ENCODE data around the gene B3GNT5.
"Not testable (repeated sequence)": the region's sequence is repeated elsewhere in the genome, so short reads cannot be mapped to it uniquely, and the experiment has no call there.

B3GNT5 gene, protein sequence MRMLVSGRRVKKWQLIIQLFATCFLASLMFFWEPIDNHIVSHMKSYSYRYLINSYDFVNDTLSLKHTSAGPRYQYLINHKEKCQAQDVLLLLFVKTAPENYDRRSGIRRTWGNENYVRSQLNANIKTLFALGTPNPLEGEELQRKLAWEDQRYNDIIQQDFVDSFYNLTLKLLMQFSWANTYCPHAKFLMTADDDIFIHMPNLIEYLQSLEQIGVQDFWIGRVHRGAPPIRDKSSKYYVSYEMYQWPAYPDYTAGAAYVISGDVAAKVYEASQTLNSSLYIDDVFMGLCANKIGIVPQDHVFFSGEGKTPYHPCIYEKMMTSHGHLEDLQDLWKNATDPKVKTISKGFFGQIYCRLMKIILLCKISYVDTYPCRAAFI

GRCh38 chr3:183252973-183253527 is at the start of gene B3GNT5:
B3GNT5 (plus strand) TSS chr3:183253253; CDS start chr3:183269799, 16,546 bp downstream.
- peak in 1 of 2 experiments; percentile 35 for DNase-seq

DNA sequence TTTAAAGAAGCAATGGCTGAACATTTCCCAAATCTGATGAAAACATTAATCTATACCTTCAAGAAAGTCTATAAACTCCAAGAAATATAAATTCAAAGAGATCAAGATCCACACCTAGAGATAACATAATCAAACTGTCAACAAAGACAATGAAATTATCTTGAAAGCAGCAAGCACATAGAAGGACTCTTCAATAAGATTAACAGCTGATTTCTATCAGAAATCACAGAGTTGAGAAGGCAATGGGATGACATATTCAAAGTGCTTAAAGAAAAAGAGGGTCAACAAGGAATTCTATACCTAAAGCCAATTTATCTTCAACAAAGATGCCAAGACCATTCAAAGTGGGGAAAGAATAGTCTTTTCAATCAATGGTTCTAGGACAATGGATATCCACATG is 49.4 kb upstream of the B3GNT5 start:
- no peak for DNase-seq

DNA sequence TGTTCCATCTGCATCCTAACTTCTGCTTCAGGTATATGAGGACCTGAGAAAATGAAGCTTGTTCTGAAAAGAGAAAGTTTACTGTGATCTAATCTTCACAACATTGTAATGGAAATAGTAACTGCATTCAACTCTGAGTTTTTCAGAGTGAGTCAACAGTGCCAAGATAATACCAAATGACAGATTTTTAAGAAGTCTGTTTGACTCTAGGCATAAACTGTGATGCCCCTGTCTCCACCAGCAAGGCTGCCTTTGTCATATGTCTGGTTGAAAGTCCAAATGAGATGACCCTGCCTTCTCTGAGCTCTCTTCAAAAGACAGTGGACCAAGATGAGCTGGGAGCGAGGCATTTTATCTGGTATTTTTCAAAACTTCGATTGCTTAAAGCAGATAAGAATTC is 44.8 kb upstream of the B3GNT5 start:
- DNase-seq, result no peak

DNA sequence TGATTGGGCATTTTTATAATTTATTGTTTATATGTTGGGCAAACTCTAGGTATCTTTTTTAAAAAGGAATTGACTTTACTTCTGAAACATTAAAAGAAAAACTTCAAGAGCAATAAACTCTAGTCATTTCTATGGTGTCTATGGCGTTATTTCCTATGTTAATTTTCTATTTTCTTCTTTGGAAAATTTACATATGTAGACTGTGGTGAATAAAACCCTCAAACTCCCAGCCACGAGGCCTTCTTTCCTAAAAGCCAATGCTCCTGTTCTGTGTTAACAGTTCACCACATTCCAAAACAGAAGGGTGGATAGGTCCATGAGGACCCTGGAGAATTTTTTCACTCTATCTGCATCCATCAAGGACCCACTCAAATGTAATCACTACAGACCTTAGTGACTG is 44.3 kb upstream of the B3GNT5 start:
- DNase-seq, result no peak

DNA sequence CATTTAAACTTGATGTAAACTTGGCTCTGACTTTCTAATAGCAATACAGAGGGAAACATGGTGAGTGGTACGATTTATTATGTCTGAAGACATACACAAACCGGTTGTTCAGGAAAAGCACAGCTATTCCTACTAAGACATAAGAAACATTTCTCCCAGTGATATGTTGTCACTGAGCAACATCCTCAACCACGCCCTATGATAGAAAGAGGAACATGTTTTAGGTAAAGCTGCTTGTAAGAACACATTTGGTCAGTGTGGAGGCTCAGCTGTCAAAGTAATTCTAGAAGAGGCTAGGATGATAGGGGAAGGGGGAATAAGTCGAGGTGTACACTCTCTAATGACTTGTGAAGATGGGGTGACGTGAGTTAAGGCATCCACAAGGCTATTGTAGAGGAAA is 42.7 kb upstream of the B3GNT5 start:
- no peak for DNase-seq

GRCh38 chr3:183210862-183211341 is 42.2 kb upstream of the B3GNT5 start:
- DNase-seq, result no peak

GRCh38 chr3:183211352-183211751 is 41.7 kb upstream of the B3GNT5 start:
- DNase-seq, result no peak

DNA sequence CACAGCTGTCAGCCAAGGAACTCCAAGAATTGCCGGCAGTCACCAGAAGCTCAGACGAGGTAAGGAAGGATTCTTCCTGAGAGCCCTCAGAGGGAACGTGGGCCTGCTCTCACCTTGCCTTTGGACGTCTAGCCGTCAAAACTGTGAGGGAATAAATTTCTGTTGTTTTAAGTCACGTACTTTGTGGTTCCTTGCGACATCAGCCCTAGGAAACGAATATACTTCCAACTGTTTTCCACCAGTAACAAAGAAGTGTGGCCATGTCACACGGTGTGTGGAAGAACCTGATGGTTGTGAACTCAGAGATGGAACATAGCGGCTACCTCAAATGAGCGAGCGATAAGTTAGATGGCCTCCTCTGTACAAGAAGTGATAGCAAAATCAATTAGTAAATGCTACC is 41.0 kb upstream of the B3GNT5 start:
- DNase-seq, result no peak

DNA sequence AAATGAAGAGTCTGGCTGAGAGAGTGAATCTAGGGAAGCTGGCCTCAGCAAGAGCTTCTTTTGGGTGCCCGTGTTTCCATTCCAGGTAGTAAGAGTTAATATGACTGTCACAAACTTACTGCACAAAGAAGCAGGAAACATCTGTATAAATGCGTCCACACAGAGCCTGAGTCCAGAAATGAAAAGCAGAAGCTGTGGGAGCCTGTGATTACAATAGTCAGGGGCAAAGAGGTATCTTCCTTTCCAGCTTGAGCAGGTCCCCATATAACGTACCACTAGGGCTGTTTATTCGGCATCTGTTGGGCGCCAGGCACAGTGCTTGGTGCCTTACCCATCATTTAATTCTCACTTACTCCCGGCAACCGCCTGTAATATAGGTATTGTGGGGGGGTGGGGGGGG is 40.5 kb upstream of the B3GNT5 start:
- DNase-seq, result no peak

GRCh38 chr3:183213415-183214276 is 39.4 kb upstream of the B3GNT5 start:
- no peak for DNase-seq

DNA sequence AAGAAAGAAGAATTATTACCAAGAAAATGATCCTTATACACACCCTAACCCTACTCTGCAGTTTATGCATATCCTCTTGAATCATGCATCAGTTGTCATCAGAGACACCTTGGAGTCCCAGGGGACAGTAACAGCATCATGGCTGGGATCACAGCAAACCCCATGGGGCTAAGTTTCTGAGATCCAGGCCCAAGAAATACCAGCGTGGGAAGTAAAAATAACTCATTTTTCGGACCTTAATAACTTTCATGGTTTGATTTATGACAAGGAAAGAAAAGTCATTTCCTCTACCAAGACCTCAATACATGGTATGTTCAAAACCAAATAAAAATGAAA is 38.8 kb upstream of the B3GNT5 start:
- DNase-seq, result no peak

- no peak for DNase-seq
Observed at GRCh38 chr3:183215591-183216202, 37.4 kb upstream of the B3GNT5 start.

GRCh38 chr3:183217548-183218332 is 35.3 kb upstream of the B3GNT5 start:
- DNase-seq, result no peak

- no peak for DNase-seq
Observed at GRCh38 chr3:183218826-183219225, 34.2 kb upstream of the B3GNT5 start.

DNA sequence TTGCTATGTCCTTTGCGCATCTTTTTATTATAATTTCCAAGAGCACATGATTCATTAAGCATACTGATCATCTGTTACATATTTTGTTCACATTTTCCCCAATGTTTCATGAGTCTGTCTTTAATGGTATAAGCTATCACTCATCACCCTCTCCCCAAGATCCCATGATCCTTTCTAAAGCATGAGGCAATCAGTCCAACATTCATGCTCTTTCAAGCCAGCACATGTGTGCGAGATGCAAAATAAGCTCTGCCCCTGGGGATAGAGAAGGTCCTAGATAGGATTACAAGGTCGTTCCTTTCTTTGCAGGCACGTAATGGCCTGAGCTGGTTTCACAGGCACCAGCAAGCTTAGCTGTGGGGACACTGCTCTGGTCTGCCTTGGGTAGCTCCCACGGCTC is 32.2 kb upstream of the B3GNT5 start:
- no peak for DNase-seq

- DNase-seq, result no peak
Observed at GRCh38 chr3:183222631-183223235, 30.3 kb upstream of the B3GNT5 start.

GRCh38 chr3:183224180-183224970 is 28.7 kb upstream of the B3GNT5 start:
- no peak for DNase-seq

DNA sequence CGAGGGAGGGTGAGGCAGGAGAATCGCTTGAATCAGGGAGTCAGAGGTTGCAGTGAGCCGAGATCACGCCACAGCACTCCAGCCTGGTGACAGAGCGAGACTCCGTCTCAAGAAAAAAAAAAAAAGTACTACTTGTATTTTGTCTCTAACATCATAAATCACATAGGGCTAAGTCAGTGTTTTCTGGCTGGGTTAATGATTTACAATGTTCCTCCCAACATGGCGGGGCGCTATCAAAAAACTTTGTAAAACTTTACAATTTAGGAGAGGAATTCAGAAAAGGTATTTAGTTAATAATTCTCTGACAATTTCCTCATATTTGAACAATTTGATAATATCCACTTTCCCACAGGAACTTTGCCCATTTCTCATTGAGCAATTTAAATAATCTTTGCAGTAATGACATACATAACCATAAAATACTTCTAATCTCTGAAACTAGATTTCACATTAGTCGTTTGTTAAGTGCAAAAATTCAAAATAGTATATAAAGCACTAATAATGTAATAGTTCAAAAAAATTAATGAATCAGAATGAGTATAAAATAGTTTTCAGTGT is 26.6 kb upstream of the B3GNT5 start:
- DNase-seq, result no peak

GRCh38 chr3:183227586-183227985 is 25.5 kb upstream of the B3GNT5 start:
- DNase-seq, result no peak

DNA sequence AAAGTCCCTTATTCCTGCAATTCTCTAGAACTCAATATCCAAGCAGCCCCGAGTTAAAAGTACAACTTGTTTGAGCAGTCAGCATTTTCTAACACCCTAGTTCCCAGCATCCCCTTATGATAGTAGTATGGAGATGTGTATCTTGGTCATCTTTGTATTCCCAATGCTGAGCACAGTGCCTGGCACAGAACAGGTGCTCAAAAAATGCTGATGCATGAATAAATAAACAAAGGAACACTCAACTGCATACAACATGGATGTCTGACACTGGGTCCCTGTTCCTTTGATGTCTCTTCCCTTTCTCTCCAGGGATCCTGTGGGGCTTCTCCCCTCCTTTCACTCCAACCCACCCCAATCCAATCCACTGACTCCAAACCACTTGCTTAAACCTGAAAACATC is 23.9 kb upstream of the B3GNT5 start:
- DNase-seq, result no peak

DNA sequence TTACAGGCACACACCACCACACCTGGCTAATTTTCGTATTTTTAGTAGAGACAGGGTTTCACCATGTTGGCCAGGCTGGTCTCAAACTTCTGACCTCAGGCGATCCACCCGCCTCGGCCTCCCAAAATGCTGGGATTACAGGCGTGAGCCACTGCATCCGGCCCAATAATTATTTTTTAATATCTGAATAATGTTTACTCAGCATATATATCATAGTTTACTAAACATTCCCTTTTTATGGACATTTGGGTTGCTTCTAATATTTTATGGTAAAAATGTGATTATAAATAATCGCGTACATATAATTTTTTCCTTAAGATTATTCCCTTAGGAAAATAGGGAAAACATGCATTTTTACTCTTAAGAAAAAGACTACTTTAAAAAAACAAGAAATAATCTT is 22.8 kb upstream of the B3GNT5 start:
- not testable (repeated sequence) for DNase-seq

Data from NCI-H446 (cell line).